ENCODE measurements around the gene HCK.
"Not testable (repeated sequence)": the region's sequence is repeated elsewhere in the genome, so short reads cannot be mapped to it uniquely, and the experiment has no call there.

Gene HCK

DNA sequence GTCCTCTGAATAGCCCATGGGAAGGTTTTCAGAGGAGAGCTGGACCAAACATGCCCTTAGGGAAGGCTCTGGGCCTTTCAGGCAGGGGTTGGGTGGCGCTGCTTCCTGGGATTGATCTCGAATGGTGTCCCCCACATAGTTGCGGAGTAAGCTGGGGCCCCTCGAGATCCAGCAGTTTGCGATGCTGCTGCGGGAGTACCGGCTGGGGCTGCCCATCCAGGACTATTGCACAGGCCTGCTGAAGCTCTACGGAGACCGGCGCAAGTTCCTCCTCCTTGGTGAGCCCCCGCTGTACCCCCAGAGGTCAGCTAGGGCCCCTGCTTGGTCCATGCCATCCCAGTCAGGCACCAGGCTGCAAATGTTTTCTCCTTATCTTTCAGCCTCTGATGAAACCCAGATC lies 22.5 kb upstream of the HCK start:
- DNase-seq (ENCODE audit: low read depth) = no peak

DNA sequence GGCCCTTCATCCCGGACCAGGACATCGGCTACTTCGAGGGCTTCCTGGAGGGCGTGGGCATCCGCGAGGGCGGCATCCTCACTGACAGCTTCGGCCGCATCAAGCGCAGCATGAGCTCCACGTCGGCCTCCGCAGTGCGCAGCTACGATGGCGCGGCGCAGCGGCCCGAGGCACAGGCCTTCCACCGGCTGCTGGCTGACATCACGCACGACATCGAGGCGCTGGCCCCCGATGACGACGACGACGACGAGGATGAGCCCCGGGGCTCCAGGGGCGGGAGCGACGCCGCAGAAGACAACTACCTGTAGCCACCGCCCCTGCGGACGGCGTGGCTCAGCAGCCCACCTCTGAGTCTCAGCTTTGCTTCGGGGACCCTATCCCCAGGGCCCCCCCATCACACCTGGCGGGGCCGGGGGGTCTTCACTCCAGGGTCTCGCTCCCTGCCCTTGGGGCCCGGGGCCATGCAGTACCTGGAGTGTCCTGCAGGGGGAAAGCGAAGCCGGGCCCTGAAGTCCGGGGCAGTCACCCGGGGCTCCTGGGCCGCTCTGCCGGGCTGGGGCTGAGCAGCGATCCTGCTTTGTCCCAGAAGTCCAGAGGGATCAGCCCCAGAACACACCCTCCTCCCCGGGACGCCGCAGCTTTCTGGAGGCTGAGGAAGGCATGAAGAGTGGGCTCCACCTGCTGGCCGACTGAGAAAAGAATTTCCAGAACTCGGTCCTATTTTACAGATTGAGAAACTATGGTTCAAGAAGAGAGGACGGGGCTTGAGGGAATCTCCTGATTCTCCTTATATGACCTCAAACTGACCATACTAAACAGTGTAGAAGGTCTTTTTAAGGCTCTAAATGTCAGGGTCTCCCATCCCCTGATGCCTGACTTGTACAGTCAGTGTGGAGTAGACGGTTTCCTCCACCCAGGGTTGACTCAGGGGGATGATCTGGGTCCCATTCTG lies 20.8 kb upstream of the HCK start:
- peak; percentile 16 for DNase-seq (ENCODE audit: low read depth)

DNA sequence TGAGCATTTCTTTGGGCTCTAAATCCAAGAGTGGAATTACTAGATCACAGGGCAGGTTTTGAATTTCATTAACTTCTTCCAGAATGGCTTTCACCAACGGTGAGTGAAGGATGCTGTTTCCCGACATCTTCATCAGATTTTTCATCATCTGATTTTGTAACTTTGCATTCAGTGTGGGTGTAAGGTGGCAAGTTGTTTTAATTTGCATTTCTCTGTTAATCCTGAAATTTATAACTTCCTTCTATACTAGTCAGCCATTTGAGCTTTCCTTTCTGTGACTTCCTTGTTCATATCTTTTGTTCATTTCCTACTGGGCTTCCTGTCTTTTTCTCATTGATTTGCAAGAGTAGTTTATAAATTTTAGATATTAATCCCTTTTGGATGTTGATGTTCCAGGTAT lies 18.7 kb upstream of the HCK start:
- no peak for DNase-seq (ENCODE audit: low read depth)

DNA sequence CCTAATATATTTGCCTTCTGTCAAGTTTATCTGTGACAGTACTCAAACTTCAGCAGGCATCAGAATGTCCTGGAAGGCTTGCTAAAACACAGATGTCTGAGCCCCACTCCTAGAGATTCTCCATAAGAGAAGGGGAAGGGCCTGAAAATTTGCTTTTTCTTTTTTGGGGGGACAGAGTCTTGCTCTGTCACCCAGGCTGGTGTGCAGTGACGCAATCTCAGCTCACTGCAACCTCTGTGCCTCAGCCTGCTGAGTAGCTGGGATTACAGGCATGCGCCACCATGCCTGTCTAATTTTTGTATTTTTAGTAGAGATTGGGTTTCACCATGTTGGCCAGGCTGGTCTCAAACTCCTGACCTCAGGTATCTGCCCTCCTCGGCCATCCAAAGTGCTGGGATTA lies 18.3 kb upstream of the HCK start:
- not testable (repeated sequence) for DNase-seq (ENCODE audit: low read depth)

DNA sequence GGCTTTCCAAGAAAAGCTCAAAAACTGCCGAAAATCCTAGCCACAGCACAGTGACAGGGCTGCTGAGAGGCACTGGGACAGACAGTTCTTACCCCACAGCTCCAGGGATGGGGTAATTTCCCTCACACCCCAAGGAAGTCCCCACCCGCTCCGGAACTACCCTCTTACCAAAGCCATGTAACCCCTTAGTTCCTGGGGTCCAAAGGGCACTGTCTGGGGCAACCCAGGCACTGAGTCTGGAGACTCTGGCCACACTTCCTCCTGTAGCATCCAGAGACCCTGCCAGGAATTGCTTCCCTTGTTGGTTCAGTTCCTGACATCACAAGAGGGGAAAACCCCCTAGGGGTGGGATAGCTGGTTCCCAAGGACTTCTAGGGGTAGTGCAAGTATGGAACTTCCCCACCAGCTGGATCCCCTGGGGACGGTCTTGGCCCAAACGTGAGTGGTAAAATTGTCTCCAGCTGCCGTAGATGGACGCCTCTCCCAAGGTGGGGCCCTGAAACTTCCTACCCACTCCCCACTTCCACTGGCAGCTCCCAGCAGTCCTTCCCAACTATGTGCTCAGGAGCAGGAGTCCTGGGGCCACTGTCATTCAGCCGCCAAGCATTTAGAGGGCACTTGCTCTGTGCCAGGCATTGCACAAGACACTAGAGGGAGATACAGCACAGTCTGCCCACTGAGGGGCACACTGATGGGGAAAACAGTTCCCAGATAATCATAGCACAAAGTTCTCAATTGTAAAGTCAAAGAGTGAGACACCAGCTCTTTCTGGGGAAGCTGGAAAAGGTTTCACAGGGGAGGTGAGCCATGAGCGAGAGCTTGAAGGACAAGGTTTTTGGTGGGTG lies 17.2 kb upstream of the HCK start:
- DNase-seq (ENCODE audit: low read depth) = no peak

DNA sequence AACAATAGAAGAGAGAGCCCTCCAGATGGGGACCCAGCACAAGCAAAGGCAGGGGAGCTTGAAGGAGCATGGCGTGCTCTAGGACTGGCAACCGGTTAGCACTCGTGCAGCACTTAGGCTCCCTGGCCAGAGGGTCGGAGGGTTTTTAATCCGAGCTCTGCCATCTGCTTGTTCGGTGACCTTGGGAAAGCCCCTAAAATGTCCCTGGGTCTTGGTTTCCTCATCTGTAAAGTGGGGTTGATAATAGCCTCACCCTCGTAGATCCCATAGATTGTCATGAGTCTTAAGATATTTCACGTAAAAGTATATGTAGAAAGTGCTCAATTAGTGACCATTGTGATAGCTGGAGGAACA lies 16.6 kb upstream of the HCK start:
- no peak for DNase-seq (ENCODE audit: low read depth)

DNA sequence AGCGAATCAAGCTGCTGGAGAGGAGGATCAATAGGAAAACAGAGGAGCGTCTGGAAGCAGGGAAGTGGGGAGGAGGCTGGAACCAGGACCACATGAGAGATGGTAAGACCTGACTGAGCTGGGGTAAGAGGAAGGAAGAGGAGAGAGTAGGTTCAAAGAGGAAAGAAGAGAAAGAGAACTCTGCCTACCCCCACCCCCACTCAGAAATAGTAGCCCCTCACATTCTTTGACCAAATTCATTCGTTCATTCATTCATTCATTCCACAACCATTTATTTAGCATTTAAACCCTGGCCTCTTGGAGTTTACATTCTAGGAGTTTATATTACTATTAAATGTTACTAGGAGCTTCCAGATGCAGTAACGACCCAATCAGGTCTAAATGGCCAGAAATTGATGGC lies 15.8 kb upstream of the HCK start:
- DNase-seq (ENCODE audit: low read depth) = no peak

DNA sequence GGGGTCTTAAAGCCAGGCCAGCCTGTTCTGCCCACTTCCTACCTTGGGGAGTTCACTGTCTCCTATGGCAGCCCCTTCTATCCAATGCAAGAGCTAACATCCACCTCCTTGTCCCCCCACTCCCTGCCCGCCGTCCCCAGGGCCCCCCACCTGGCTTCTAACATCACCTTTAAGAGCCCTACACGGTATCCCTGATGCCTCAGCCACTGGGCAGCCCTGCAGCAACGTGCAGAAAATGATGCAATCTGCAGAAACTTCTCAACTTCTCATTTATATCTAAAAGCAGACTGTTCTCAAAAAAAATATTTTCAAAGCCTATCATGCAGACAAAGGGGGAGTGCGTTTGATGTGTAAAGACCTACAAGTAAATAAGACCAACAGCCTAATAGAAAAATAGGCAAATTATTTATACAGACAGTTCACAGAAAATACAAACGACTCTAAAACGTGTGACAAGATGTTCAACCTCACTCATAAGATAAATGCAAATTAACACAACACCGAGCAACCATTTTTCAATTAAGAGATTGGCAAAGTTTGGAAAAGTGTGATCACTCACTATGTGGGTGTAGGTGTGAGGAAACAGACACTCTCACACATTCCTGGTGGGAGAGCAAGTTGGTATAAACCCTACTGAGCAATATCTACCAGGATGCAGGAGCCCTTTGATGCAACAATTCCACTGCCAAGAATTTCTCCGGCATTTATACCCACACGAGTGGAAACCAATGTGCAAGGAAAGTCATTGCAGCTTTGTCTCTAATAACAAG lies 15.1 kb upstream of the HCK start:
- no peak for DNase-seq (ENCODE audit: low read depth)

DNA sequence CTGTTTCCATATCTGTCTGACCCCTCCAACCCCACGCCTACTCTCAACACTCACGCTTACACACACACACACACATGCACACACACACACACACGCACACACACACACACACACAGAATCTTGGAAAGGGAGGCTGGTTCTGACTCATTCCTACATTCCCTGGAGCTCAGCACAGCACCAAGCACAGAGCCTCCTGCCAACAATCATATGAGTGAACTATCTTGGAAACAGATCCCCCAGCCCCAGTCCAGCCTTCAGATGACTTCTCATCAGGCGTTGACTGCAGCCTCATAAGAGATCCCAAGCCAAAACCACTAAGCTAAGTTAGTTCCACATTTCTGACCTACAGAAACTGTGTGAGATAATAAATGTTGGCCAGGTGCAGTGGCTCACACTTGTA lies 14.1 kb upstream of the HCK start:
- DNase-seq (ENCODE audit: low read depth) = no peak

DNA sequence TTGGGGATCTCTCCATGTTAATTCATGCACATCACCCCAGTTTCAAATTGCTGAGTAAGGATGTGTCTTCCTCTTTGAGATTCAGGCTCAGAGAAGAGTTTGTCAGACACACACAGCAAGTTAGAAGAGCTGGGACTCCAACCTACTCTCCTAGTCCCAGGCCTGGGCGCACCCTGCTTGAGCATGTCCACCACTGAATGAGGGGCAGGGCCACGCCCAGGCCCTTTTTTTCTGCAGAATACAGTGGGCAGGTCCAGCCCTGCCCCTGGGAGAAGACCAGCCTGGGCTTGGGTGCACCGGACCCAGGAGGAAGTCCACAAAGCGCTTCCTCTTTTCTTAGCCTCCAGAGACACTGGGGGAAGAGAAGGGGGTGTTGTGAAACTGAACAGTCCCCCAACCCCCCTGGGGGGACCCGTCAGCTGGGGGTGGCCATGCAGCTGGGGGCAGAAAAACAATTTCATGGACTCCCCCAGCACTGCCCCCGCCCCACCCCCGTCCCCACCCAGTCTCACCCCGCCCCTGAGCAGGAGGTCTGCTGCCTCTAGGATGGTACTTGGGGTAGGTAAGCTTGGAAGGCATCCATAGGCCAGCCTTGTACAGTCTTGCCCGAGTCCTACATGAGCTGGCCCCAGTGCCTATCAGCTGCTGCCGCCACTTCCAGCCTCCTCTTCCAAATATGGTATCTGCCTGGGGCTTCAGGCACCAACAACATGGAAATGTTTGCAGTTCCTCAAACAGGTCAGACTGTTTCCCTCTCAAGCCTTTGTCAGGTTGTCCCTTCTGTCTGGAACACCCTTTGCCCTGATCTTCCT lies 11.7 kb upstream of the HCK start:
- no peak for DNase-seq (ENCODE audit: low read depth)

DNA sequence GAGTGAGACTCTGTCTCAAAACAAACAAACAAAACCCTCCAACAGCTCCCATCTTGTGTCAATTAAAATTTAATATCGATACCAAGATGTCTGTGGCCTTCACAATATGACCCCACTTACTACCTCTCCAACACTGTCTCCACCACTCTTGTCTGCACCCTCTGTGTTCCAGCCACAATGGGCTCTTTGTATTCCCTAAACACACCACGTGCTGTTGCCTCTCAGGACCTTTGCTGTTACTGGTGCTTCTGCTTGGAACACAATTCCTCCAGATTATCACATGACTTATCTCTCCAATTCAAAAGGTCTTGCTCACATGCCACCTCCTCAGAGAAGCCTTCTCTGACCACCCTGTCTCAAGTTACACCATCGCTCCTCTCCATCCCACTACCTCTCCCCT lies 6.0 kb upstream of the HCK start:
- no peak for DNase-seq (ENCODE audit: low read depth)

DNA sequence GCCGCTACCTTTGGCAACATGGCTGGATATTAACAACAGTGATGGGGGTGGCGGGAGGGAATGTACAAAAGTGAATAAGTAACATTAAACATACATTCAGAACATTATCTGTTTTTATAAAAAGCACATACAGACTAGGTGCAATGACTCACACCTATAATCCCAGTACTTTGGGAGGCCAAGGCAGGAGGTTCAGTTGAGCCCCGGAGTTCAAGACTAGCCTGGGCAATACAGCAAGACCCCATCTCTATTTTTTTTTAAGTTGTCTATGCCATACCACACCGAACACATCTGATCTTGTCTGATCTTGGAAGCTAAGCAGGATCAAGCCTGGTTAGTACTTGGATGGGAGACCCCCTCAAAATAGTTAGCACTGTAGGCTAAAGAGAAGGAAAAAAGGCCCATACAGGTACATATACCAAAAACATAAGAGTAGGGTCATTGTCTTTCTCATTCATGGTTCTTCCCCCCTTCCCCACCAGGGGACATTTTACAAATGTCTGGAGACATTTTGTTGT lies 1.7 kb upstream of the HCK start:
- no peak for DNase-seq (ENCODE audit: low read depth)

DNA sequence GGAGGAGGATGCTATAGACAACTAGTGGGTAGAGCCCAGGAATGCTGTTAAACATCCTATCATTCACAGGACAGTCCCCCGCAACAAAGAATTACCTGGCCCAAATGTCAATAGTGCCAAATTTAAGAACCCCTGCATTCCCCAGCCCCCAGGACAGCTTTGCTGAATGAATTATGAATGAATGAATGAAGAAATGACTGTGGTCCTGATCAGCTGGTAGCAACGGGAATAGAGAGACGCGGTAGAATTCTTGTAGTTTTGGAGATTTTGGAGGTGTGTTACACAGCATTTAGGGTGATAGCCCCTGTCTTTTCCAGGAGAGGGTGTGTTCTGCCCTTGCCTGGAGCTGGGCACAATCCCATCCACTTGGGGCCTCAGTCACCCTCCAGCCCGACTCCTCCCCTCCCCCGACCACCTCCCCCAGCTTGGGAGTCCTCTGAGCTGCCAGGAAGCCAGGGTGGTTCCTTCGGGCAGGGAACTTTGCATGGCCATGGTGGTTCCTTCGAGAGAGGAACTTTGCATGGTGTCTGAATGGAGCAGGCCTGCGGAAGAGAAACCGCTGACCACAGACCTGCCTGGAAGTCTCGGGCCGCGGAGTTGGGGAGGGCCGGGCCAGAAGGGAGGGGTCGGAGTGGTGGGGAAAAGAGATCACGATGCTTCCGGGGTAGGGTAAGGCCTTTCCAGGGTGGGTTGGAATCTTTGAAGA lies 1.0 kb upstream of the HCK start:
- DNase-seq (ENCODE audit: low read depth) = no peak

DNA sequence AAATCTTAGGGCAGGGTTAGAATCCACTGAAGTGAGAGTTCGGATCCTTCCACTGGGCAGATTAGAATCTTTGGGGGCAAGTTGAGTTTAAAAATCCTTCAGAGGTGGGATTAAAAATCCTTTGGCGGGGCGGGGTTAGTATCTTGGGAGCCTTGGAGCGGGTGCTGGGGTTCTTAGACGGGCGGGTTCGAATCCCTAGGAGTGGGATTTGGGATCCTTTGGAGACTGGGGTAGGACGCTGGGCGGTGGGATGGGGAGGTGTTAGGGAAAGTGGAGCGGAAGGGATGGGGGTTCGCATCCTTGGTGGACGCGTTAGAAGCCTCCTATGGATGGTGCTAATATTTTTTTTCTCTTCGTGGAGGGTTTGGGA lies 337 bp upstream of the HCK start:
- DNase-seq (ENCODE audit: low read depth) = no peak

DNA sequence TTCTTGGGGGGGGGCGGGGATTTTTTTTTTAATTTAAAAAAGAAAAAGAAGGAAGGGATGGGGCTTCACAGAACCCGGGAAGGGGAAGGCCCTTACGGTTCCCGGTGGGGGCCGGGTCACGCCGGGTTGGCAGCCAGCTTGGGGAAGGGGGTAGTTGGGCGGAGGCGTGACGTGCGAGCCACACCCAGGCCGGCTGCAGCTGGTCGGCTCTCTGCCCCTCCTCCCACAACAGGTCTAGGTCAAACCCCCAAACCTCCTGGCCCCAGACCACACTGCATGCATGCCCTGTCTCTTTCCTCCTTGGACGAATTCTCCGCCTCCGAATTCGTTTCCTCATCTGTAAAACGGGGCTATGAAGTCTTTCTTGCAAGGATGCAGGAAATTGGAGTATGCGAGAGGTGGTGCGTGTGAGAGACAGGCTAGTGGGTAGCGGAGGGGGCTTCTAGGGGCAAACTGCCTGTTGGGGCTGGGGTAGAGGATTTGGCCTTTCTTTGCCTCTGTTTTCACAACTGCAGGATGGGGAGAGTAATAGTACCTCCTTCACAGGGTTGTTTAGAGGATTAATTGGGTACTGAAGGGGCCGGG lies 828 bp downstream of the HCK start:
- DNase-seq (ENCODE audit: low read depth) = no peak

DNA sequence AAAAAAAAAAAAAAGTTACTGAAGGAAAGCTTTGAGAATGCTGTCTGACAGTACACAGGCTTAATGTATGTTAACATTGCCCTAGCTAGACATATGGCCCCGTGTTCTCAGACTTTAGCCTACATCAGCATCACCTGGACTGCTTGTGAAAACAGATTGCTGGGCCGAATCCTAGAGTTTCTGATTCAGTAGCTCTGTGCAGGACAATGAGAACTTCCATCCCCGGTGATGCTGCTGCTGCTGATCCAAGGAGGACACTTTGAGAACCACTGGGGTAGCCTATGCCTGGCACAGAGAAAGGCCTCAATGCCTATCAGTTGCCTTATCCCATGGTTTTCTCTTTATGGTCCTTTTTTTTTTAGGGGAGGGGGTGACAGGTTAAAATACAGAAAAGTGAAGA lies 1.6 kb downstream of the HCK start:
- DNase-seq (ENCODE audit: low read depth) = no peak

DNA sequence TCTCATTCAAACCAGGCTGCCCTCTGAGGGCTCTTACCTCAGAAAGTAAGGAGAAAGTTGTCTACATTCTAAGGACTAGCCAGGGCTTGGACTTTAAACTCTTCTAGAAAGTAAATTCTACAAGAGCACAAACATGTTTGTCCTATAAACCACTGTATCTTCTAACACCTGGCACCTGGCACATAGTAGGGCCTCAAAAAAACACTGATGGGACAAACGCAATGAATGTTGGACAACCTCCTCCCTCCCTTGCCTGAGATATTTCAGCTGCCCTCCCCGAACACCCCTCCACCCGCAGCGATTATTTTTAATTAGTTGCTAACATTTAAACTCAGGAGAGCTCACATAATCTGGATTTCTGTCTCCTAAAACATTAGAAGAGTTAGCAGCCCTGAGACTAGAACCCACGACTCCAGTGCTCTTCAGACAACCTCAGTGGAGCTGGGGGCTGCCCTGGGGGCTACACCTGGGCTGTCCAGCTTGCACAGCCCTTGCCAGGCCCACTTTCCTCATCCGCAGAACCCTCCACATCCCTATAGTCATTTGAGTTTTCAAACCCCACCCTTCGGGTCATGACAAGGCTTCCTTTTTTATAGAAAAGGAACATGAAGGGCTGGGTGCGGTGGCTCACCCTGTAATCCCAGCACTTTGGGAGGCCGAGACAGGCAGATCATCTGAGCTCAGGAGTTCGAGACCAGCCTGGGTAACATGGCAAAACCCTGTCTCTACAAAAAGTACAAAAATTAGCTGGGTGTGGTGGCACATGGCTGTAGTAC lies 4.9 kb downstream of the HCK start:
- no peak for DNase-seq (ENCODE audit: low read depth)

DNA sequence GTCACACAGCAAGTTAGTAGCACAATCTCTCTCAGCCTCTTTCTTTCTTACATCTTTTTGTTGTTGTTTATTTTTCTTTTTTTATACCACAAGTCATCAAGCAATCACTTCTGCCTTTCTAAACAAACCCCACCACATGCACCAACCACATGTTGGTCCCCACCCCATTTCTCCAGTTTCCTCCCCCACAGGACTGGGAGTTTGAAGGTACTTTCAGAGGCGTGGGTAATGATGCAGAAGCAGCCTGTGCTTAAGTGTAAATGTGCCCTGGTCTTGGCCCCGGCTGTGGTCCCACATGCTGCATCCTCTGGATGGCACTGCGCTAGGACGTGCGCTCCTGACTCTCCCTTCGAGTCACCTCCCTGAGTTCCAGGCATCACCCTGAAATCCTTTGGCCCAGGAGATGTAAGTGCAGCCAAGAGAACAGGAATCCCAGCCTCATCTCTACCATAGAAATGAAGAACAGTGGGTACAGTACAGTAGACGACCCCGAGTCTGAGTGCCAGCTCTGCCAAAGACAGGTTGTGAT lies 5.7 kb downstream of the HCK start:
- DNase-seq (ENCODE audit: low read depth) = no peak

DNA sequence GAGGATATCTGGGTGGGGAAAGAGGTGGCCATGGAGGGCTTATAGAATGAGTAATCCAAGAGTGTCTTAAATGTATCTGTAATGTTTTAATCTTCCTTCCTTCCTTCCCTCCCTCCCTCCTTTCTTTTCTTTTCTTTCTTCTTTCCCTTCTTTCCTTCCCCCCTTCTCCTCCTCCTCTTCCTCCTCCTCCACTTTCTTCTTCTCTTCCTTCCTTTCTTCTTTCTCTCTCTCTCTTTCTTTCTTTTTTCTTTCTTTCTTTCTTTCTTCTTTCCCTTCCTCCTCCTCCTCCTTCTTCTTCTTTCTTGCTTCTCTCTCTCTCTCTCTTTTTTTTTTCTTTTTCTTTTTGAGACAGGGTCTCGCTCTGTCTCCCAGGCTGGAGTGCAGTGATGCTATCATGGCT lies 7.1 kb downstream of the HCK start:
- no peak for DNase-seq (ENCODE audit: low read depth)
